HG03280 (cell line): Measurements from ENCODE around the gene SLC6A2.
"Not testable (repeated sequence)": the region's sequence is repeated elsewhere in the genome, so short reads cannot be mapped to it uniquely, and the experiment has no call there.

Experiments used
- ATAC-seq: cut with Tn5 transposase; IDR thresholded peaks from one replicate; pipeline ENCODE4 v1.9.1; 2021; ENCODE audit warnings: mild to moderate bottlenecking, moderate library complexity; ENCODE audit not compliant: unreplicated experiment

Gene SLC6A2

GRCh38 chr16:55709801-55710200, 54.0 kb downstream of the SLC6A2 start:
- no peak for ATAC-seq

- no peak for ATAC-seq
These were observed 54.7 kb downstream of the SLC6A2 start for GRCh38 chr16:55710466-55710865.

GRCh38 chr16:55711959-55712876, 56.4 kb downstream of the SLC6A2 start:
- ATAC-seq, result no peak

GRCh38 chr16:55713103-55713502, 57.3 kb downstream of the SLC6A2 start:
- no peak for ATAC-seq

- no peak for ATAC-seq
These were observed 61.5 kb downstream of the SLC6A2 start for GRCh38 chr16:55717326-55717725.

- ATAC-seq, result no peak
These were observed 69.4 kb downstream of the SLC6A2 start for GRCh38 chr16:55725055-55725777.

GRCh38 chr16:55728797-55729196, 73.0 kb downstream of the SLC6A2 start:
- no peak for ATAC-seq

- no peak for ATAC-seq
These were observed 74.3 kb downstream of the SLC6A2 start for GRCh38 chr16:55730115-55730514.

GRCh38 chr16:55732496-55732895, 76.7 kb downstream of the SLC6A2 start:
- no peak for ATAC-seq

GRCh38 chr16:55734665-55735064, 78.9 kb downstream of the SLC6A2 start:
- no peak for ATAC-seq

- no peak for ATAC-seq
These were observed 79.5 kb downstream of the SLC6A2 start for GRCh38 chr16:55735120-55735781.

GRCh38 chr16:55736671-55737070, 80.9 kb downstream of the SLC6A2 start:
- no peak for ATAC-seq

- no peak for ATAC-seq
These were observed 81.5 kb downstream of the SLC6A2 start for GRCh38 chr16:55737318-55737717.

- no peak for ATAC-seq
These were observed 82.2 kb downstream of the SLC6A2 start for GRCh38 chr16:55737966-55738365.

- ATAC-seq, result no peak
These were observed 90.3 kb downstream of the SLC6A2 start for GRCh38 chr16:55746081-55746480.

GRCh38 chr16:55747785-55748184, 92.0 kb downstream of the SLC6A2 start:
- no peak for ATAC-seq

GRCh38 chr16:55752465-55753144, 96.8 kb downstream of the SLC6A2 start:
- not testable (repeated sequence) for ATAC-seq

- ATAC-seq, result not testable (repeated sequence)
These were observed 97.4 kb downstream of the SLC6A2 start for GRCh38 chr16:55753145-55753631.
